HepG2 (cell line): ENCODE measurements around the gene RPLP2. TPM values are rescaled to one million over a fixed set of nuclear protein-coding genes. Genes with fewer than 3 reads are reported as not detected.
A peak's percentile ranks its signal among the peaks of the same experiment; 100 is the strongest.

Source experiments
- ATM ChIP-seq: fragments of 450-650 bp; IDR thresholded peaks from 2 replicates; pipeline ENCODE4 v1.7.1; 2017; ENCODE audit warnings: mild to moderate bottlenecking, borderline replicate concordance
- CBX2 ChIP-seq, 2 experiments: fragments of 200-600 bp in 1 of 2; sonication (generic); formaldehyde crosslinking in 1 of 2; IDR thresholded peaks; 2 replicates each; pipeline versions ENCODE4 v1.7.0 to v1.8.1; 2018 to 2022; ENCODE audit warnings: low read depth in 2 of 2, low read length in 1 of 2, mild to moderate bottlenecking in 1 of 2, missing genetic modification reagents in 1 of 2
- JARID2 ChIP-seq: sonication (generic); formaldehyde crosslinking; IDR thresholded peaks from 2 replicates; pipeline ENCODE4 v1.8.1; 2023; ENCODE audit warnings: missing genetic modification reagents, inconsistent platforms; ENCODE audit not compliant: insufficient replicate concordance
- NFE2L2 ChIP-seq: fragments of 150-350 bp; IDR thresholded peaks from 2 replicates; pipeline ENCODE4 v1.6.1; 2014; ENCODE audit warnings: low read length
- NR2C2 ChIP-seq: sonication (generic); formaldehyde crosslinking; IDR thresholded peaks from 2 replicates; pipeline ENCODE4 v1.4.0; 2020; ENCODE audit warnings: missing genetic modification reagents, mild to moderate bottlenecking, moderate library complexity, borderline replicate concordance
- PAWR ChIP-seq: sonication (generic); formaldehyde crosslinking; IDR thresholded peaks from 2 replicates; pipeline ENCODE4 v1.4.0; 2020; ENCODE audit warnings: missing genetic modification reagents, mild to moderate bottlenecking, borderline replicate concordance
- SOX6 ChIP-seq, 2 experiments: fragments of 450-650 bp in 1 of 2; sonication (generic) in 1 of 2; formaldehyde crosslinking in 1 of 2; IDR thresholded peaks; 2 replicates each; pipeline versions ENCODE4 v1.4.0 to v1.6.1; 2017 to 2020; ENCODE audit warnings: antibody characterized with exemption in 1 of 2, mild to moderate bottlenecking in 1 of 2, missing genetic modification reagents in 1 of 2
- ZNF253 ChIP-seq: sonication (generic); formaldehyde crosslinking; IDR thresholded peaks from 2 replicates; pipeline ENCODE4 v1.8.0; 2022; ENCODE audit warnings: mild to moderate bottlenecking, missing genetic modification reagents, borderline replicate concordance
- polyA plus RNA-seq, 8 experiments: library from polyadenylated mRNA; depleted of rRNA in 3 of 8; stranded (reverse) in 7 of 8; unstranded in 1 of 8; fragments of >200 nt; fragmentation: Illumina TruSeq in 4 of 8; extraction: Trizol in 4 of 8; gene quantifications; 2 replicates each; pipeline versions ENCODE4 v1.2.1 to v1.2.3, GENCODE V29; 2011 to 2016; ENCODE audit warnings: low read depth in 4 of 8, missing spikeins in 1 of 8, mixed read lengths in 1 of 8; ENCODE audit not compliant: insufficient read depth in 1 of 8
- total RNA-seq, 5 experiments: library from RNA; depleted of rRNA; stranded (reverse); fragments of >200 nt; fragmentation: Illumina TruSeq; extraction: Trizol; gene quantifications; 2 replicates each; pipeline ENCODE4 v1.2.3, GENCODE V29; 2016; ENCODE audit warnings: low read depth in 1 of 5
- TF ChIP-seq, protein P1 (sequence below): IDR thresholded peaks from 2 replicates; pipeline ENCODE4 v1.6.1; 2016; ENCODE audit warnings: low read depth, borderline replicate concordance
- TF ChIP-seq, protein P2 (sequence below): sonication (generic); formaldehyde crosslinking; conservative IDR thresholded peaks from 2 replicates; pipeline ENCODE4 v1.4.0; 2020; ENCODE audit warnings: missing genetic modification reagents
- TF ChIP-seq, protein P3 (sequence below): sonication (generic); formaldehyde crosslinking; IDR thresholded peaks from 2 replicates; pipeline ENCODE4 v1.5.1; 2020; ENCODE audit warnings: missing genetic modification reagents, mild to moderate bottlenecking, borderline replicate concordance
- TF ChIP-seq, protein P4 (sequence below): sonication (generic); formaldehyde crosslinking; IDR thresholded peaks from 2 replicates; pipeline ENCODE4 v1.8.1; 2023; ENCODE audit warnings: mild to moderate bottlenecking, moderate library complexity, missing genetic modification reagents
- TF ChIP-seq, protein P5 (sequence below): sonication (generic); formaldehyde crosslinking; IDR thresholded peaks from 2 replicates; pipeline ENCODE4 v1.4.0; 2020; ENCODE audit warnings: missing genetic modification reagents
- TF ChIP-seq, protein P6 (sequence below): sonication (generic); formaldehyde crosslinking; IDR thresholded peaks from 2 replicates; pipeline ENCODE4 v1.5.0; 2020; ENCODE audit warnings: mild to moderate bottlenecking, missing genetic modification reagents

Gene RPLP2
- total and polyA plus RNA-seq, 2 of the 13 experiments (the other 11 are each of a cell fraction or from before 2014, with no cell fraction given) = 978 to 2,106 TPM

DNA sequence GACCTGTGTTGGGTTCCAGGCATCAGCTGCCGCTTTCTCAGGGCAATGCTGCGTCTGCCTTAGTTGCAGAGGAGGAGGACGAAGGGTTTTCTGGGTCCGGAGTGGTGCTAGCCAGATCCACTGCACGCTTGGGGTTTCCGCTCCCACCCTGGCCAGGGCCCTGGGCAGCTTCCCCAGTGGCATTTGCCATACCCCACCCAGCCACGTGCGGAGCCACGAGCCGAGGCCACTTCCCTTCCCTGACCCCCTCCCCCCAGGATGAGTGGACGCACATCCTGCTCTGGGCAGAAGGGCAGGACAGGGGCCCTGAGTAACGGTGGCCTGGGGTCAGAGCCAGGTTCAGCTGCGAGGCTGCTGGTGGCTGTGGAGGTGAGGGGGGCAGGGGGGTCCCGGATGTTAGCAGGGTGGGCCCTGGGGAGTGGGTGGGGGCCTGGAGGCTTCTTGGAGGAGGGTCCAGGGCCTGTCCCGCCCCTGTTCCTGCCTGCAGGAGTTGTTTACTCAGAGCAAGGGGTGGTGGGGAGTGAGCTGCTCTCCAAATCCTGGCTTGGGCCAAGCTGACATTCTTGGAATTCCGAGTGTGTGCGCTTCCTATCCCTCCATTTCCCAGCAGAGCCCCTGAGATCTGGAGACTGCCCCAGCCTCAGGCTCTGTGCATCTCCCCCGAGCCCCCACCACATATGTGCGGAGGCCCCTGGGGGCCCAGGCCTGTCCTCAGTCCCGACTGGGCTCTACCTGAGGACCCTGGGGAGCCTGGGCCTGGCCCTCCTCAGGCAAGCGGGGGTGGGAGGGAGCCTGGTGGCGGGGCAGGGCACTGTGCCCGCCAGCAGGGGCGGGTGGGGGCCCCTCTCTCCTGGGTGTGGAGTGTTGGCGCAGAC is 34.3 kb downstream of the RPLP2 start (continued):
- TF ChIP-seq SOX6 (IDR thresholded peaks at IDR 0.05) (no peak), SOX6 (CRISPR knock-in tag; IDR thresholded peaks at IDR 0.05) (peak; percentile 46; the same call in 1 of the 2 replicates), NR2C2 (CRISPR knock-in tag) (0 out of 2 replicates have a peak, but pooled peaks have one; percentile 58), CBX2 (IDR thresholded peaks at IDR 0.05; ENCODE audit: low read depth, low read length) (no peak), CBX2 (CRISPR knock-in tag; IDR thresholded peaks at IDR 0.05; ENCODE audit: low read depth) (peak; percentile 50; the same call in 1 of the 2 replicates), ZNF253 (CRISPR knock-in tag) (0 out of 2 replicates have a peak, but pooled peaks have one; percentile 23), PAWR (CRISPR knock-in tag) (no peak), NFE2L2 (no peak), JARID2 (CRISPR knock-in tag) (no peak), ATM (no peak)
- TF ChIP-seq, protein P1, sequence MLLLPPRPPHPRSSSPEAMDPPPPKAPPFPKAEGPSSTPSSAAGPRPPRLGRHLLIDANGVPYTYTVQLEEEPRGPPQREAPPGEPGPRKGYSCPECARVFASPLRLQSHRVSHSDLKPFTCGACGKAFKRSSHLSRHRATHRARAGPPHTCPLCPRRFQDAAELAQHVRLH (CRISPR knock-in tag) = peak; percentile 68; the same call in 1 of the 2 replicates
- TF ChIP-seq, protein P2, sequence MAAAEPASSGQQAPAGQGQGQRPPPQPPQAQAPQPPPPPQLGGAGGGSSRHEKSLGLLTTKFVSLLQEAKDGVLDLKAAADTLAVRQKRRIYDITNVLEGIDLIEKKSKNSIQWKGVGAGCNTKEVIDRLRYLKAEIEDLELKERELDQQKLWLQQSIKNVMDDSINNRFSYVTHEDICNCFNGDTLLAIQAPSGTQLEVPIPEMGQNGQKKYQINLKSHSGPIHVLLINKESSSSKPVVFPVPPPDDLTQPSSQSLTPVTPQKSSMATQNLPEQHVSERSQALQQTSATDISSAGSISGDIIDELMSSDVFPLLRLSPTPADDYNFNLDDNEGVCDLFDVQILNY (CRISPR knock-in tag) = no peak
- TF ChIP-seq, protein P3, sequence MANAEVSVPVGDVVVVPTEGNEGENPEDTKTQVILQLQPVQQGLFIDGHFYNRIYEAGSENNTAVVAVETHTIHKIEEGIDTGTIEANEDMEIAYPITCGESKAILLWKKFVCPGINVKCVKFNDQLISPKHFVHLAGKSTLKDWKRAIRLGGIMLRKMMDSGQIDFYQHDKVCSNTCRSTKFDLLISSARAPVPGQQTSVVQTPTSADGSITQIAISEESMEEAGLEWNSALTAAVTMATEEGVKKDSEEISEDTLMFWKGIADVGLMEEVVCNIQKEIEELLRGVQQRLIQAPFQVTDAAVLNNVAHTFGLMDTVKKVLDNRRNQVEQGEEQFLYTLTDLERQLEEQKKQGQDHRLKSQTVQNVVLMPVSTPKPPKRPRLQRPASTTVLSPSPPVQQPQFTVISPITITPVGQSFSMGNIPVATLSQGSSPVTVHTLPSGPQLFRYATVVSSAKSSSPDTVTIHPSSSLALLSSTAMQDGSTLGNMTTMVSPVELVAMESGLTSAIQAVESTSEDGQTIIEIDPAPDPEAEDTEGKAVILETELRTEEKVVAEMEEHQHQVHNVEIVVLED (CRISPR knock-in tag) = peak; percentile 14
- TF ChIP-seq, protein P4, sequence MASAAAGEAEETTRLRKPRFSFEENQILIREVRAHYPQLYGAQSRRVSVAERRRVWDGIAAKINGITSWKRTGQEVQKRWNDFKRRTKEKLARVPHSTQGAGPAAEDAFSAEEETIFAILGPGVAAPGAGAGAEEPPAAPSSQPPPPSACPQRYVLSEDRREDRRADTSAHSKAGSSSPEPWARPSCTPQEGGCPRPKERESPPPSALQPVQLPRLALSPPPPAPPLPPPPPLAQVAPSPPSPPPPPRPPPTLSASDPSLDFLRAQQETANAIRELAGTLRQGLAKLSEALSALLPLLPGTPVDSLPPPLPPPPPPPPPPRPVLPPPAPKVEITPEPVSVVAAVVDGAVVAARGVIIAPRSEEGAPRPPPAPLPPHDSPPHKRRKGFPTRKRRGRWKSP (CRISPR knock-in tag) = no peak
- TF ChIP-seq, protein P5, sequence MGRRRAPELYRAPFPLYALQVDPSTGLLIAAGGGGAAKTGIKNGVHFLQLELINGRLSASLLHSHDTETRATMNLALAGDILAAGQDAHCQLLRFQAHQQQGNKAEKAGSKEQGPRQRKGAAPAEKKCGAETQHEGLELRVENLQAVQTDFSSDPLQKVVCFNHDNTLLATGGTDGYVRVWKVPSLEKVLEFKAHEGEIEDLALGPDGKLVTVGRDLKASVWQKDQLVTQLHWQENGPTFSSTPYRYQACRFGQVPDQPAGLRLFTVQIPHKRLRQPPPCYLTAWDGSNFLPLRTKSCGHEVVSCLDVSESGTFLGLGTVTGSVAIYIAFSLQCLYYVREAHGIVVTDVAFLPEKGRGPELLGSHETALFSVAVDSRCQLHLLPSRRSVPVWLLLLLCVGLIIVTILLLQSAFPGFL (CRISPR knock-in tag) = no peak
- TF ChIP-seq, protein P6, sequence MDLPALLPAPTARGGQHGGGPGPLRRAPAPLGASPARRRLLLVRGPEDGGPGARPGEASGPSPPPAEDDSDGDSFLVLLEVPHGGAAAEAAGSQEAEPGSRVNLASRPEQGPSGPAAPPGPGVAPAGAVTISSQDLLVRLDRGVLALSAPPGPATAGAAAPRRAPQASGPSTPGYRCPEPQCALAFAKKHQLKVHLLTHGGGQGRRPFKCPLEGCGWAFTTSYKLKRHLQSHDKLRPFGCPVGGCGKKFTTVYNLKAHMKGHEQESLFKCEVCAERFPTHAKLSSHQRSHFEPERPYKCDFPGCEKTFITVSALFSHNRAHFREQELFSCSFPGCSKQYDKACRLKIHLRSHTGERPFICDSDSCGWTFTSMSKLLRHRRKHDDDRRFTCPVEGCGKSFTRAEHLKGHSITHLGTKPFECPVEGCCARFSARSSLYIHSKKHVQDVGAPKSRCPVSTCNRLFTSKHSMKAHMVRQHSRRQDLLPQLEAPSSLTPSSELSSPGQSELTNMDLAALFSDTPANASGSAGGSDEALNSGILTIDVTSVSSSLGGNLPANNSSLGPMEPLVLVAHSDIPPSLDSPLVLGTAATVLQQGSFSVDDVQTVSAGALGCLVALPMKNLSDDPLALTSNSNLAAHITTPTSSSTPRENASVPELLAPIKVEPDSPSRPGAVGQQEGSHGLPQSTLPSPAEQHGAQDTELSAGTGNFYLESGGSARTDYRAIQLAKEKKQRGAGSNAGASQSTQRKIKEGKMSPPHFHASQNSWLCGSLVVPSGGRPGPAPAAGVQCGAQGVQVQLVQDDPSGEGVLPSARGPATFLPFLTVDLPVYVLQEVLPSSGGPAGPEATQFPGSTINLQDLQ (CRISPR knock-in tag) = peak; percentile 64; the same call in 1 of the 2 replicates
